Body of pancreas (tissue), 4 donors: ENCODE data around the gene LDB2. TPM values are rescaled to one million over a fixed set of nuclear protein-coding genes. Genes with fewer than 3 reads are reported as not detected.

Source experiments
- ATAC-seq: fragments of 150-250 bp; one replicate; pipeline ENCODE4 v1.9.1; 2016
- DNase-seq, 4 donors: peaks; one replicate each; pipeline ENCODE4 v3.0.0-alpha.2; 2019
- H3K27ac ChIP-seq, 4 donors: fragments of 200-600 bp; sonication (generic); 1 replicate in 3 of 4; 2 replicates in 1 of 4; pipeline versions ENCODE4 v1.5.1 to v1.6.1; 2016 to 2019; ENCODE audit warnings: mild to moderate bottlenecking in 1 of 4, mixed read lengths in 1 of 4, moderate library complexity in 1 of 4
- H3K27me3 ChIP-seq, 2 donors: fragments of 200-600 bp; sonication (generic); one replicate each; pipeline ENCODE4 v1.6.0; 2016; ENCODE audit warnings: mild to moderate bottlenecking in 1 of 2
- H3K36me3 ChIP-seq, 2 donors: fragments of 200-600 bp; sonication (generic); replicated peaks in 1 of 2; 2 replicates each; pipeline ENCODE4 v1.5.1; 2016; ENCODE audit warnings: low read depth in 2 of 2; ENCODE audit not compliant: insufficient read depth in 1 of 2
- H3K4me1 ChIP-seq: fragments of 200-600 bp; sonication (generic); one replicate; pipeline ENCODE4 v1.6.0; 2016
- H3K4me3 ChIP-seq, 2 donors: fragments of 200-600 bp; sonication (generic); 1 replicate in 1 of 2; 2 replicates in 1 of 2; pipeline ENCODE4 v1.5.1; 2016 to 2019
- H3K9me3 ChIP-seq, 3 donors: fragments of 200-600 bp; sonication (generic); 1 replicate in 2 of 3; 2 replicates in 1 of 3; pipeline ENCODE4 v1.5.1; 2016
- CTCF ChIP-seq, 7 experiments: fragments of 450-650 bp in 4 of 7; fragments of 200-600 bp in 3 of 7; sonication (generic) in 3 of 7; IDR thresholded peaks; one replicate each; pipeline ENCODE4 v1.5.1; 2016 to 2019; ENCODE audit warnings: antibody characterized with exemption in 7 of 7
- POLR2A ChIP-seq, 3 donors: fragments of 450-650 bp; IDR thresholded peaks; one replicate each; pipeline ENCODE4 v1.6.1; 2016; ENCODE audit warnings: antibody characterized with exemption in 3 of 3, mild to moderate bottlenecking in 2 of 3
- WGBS, 2 donors: methylation state at CpG; one replicate each; pipeline ENCODE4 v1.1.5; 2017; 5-methylcytosine and 5-hydroxymethylcytosine counted together
- intact Hi-C: fragments of 100-400 bp; cut with DNase I; formaldehyde crosslinking; loops from one replicate; pipeline ENCODE4 v1.15.1; 2023
- total RNA-seq, 2 donors: library from RNA; depleted of rRNA; stranded (reverse); fragments of >200 nt; gene quantifications; one replicate each; pipeline ENCODE4 v1.1.0, GENCODE V29; 2016

The LDB2 gene
- total RNA-seq, 2 donors from 2014 or later = 14.8 to 16.5 TPM

- ATAC-seq (no peak), DNase-seq (no peak)
- H3K4me3 ChIP-seq = no peak overlapping the region
- WGBS, 2 donors = 41 to 47% methylated on average over 4 of the region's 4 CpGs
- TF ChIP-seq CTCF (IDR thresholded peaks at IDR 0.05) (no peak), POLR2A (IDR thresholded peaks at IDR 0.05) (no peak)
- H3K9me3 ChIP-seq = no peaks in the 10 kb centered on the region
- H3K27me3 ChIP-seq = no peaks in the 10 kb centered on the region
- intact Hi-C loops = no loop called here
- no peaks in the 10 kb centered on the region for H3K36me3 ChIP-seq
- H3K27ac ChIP-seq = no peak overlapping the region
- no peaks in the 10 kb centered on the region for H3K4me1 ChIP-seq
Observed at GRCh38 chr4:16838226-16838875, 60.1 kb downstream of the LDB2 start.

- Histone ChIP-seq H3K27ac (no peak overlapping the region), H3K4me1 (no peaks in the 10 kb centered on the region), H3K4me3 (no peak overlapping the region), H3K9me3 (no peaks in the 10 kb centered on the region), H3K36me3 (no peaks in the 10 kb centered on the region), H3K27me3 (no peaks in the 10 kb centered on the region)
- no peak for ATAC-seq
- no peak for DNase-seq
- intact Hi-C loops = no loop called here
- 50 to 73% methylated on average over 1 to 3 of the region's 3 CpGs for WGBS, 2 donors
- no peak for TF ChIP-seq CTCF (IDR thresholded peaks at IDR 0.05)
- no peak for TF ChIP-seq POLR2A (IDR thresholded peaks at IDR 0.05)
Observed at GRCh38 chr4:16837475-16837874, 61.0 kb downstream of the LDB2 start.

GRCh38 chr4:16836324-16836723 lies 62.1 kb downstream of the LDB2 start:
- no peak overlapping the region for H3K27ac ChIP-seq
- intact Hi-C loops = no loop called here
- no peaks in the 10 kb centered on the region for H3K9me3 ChIP-seq
- no peak overlapping the region for H3K4me3 ChIP-seq
- WGBS, 2 donors = 26 to 42% methylated on average over 2 of the region's 2 CpGs
- no peaks in the 10 kb centered on the region for H3K4me1 ChIP-seq
- H3K36me3 ChIP-seq = no peaks in the 10 kb centered on the region
- no peak for TF ChIP-seq CTCF (IDR thresholded peaks at IDR 0.05)
- no peak for TF ChIP-seq POLR2A (IDR thresholded peaks at IDR 0.05)
- no peaks in the 10 kb centered on the region for H3K27me3 ChIP-seq
- DNase-seq = no peak
- no peak for ATAC-seq

GRCh38 chr4:16835597-16836247 lies 62.7 kb downstream of the LDB2 start:
- no peak overlapping the region for H3K27ac ChIP-seq
- DNase-seq (no peak), ATAC-seq (no peak)
- no peaks in the 10 kb centered on the region for H3K36me3 ChIP-seq
- no peak overlapping the region for H3K4me3 ChIP-seq
- H3K9me3 ChIP-seq = no peaks in the 10 kb centered on the region
- H3K4me1 ChIP-seq = no peaks in the 10 kb centered on the region
- no peaks in the 10 kb centered on the region for H3K27me3 ChIP-seq
- intact Hi-C loops = no loop called here
- no peak for TF ChIP-seq POLR2A (IDR thresholded peaks at IDR 0.05)
- TF ChIP-seq CTCF (IDR thresholded peaks at IDR 0.05) = no peak
- 28 to 38% methylated on average over 2 of the region's 2 CpGs for WGBS, 2 donors

- H3K27me3 ChIP-seq = no peaks in the 10 kb centered on the region
- no peak for ATAC-seq
- H3K4me1 ChIP-seq = no peaks in the 10 kb centered on the region
- no peak for DNase-seq
- H3K9me3 ChIP-seq = no peaks in the 10 kb centered on the region
- no peak overlapping the region for H3K27ac ChIP-seq
- H3K4me3 ChIP-seq = no peak overlapping the region
- intact Hi-C loops = no loop called here
- H3K36me3 ChIP-seq = no peaks in the 10 kb centered on the region
- no peak for TF ChIP-seq POLR2A (IDR thresholded peaks at IDR 0.05)
- TF ChIP-seq CTCF (IDR thresholded peaks at IDR 0.05) = no peak
- 73 to 88% methylated on average over 2 of the region's 2 CpGs for WGBS, 2 donors
Observed at GRCh38 chr4:16834814-16835213, 63.6 kb downstream of the LDB2 start.
